HT-29 (cell line): Measurements from ENCODE around the gene ETS2. TPM values are rescaled to one million over a fixed set of nuclear protein-coding genes. Genes with fewer than 3 reads are reported as not detected.
A peak's percentile ranks its signal among the peaks of the same experiment; 100 is the strongest.
"Not testable (repeated sequence)": the region's sequence is repeated elsewhere in the genome, so short reads cannot be mapped to it uniquely, and the experiment has no call there.

Source experiments
- DNase-seq: peaks from one replicate; pipeline ENCODE4 v3.0.0-alpha.2; 2015; ENCODE audit warnings: low spot score
- total RNA-seq: library from RNA; depleted of rRNA; stranded (reverse); fragments of >200 nt; shearing (Covaris generic); gene quantifications from 2 replicates; pipeline ENCODE4 v1.2.3, GENCODE V29; 2014

Gene ETS2
- total RNA-seq, 1 experiment from 2014 or later, result 172 TPM

GRCh38 chr21:38834725-38835124 lies 29.0 kb downstream of the ETS2 start:
- DNase-seq, result no peak

GRCh38 chr21:38837806-38838461 lies 32.2 kb downstream of the ETS2 start:
- no peak for DNase-seq

DNA sequence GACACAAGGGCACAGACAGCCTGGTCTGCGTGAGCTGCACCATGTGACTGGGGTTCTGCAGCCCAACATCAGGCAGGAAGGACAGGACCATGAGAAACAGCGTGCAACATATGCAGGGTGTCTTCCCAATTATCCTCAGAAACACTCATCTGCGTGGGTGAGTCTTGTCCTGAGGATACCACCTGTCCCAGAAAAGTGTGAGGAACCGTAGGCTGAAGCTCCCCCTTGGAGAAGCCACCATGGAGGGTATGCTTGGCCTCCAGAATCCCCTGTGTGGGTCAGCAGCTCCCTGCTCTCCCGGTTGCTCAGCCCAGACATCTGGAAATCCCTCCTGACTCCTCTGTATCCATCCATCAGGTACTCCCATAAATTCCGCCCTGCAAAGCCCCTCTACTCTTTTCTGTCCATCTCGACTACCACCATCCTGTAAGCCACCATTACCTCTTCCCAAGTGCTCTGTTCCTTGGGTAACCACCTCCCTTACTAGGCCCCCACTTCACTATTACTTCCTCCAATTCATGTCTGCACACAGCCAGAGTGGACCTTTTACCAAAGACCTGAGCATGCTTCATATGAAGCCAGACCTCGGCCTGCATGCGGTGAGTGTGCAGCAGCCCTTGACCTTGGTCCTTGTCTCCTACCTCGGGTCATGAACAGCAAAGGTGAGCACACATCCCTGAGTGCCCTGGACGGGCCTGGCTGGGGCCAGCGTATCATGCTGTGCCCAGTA lies 33.0 kb downstream of the ETS2 start:
- no peak for DNase-seq

DNA sequence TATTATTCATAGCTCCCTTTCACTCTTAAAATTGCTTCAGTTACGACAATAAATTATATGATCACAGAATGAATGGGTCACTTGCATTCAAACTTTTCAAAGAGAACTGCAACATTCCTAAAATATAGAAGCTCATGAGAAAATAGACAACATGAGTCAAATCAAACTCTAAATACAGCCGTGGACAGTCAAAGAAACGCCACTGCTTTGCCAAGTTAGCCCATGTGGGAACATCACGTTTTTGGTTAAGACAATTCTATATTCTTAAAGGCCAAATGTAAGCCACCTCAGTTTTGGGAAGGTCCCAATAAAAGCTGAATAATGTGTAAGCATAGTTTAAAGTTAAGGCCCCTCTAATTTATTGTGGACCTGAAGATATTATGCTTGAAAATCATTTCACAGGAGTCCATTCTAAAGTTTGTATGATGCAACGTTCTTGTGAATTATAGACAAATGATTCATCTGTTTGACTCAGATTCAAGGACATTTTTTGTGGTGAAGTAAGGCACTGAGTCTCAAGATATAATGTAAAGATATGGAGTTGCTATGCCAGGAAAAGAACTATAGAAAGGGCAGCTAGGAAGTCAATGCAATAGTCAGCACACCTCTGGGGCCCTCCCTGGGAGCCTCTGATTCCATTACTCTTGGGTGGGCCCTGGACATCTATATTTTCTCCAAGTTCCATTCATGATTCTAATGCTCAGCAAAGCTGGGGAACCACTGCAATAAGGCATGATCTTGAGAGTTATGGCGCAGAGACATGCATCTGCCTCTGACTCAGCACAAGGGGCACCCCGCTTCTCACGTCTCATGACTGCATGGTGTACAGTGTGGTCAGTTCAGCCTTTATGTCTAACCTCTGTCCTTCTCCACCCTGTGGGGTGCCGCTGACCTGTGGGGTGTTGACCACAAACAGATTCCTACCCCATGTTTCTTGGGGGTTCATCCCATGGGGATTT lies 33.9 kb downstream of the ETS2 start:
- DNase-seq, result peak; percentile 53

- DNase-seq, result no peak
These were observed 34.9 kb downstream of the ETS2 start for GRCh38 chr21:38840456-38841300.

DNA sequence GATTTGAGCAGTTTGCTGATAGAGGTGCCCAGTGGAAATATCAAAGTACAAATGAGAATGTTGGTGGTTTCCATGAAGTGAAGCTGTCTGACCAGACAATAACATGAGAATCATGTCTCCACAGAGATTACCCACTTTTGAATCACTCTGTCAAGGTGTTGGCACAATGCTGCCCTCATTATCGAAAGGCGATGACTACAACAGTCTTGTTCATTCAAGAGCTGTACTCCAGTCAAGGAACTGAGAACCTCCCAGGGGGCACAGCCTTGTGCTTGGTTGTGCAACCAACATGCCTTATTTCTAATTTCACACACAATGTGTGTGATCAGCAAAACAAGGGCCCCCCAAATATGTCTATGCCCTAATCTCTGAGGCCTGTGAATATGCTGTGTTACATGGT lies 35.7 kb downstream of the ETS2 start:
- DNase-seq, result no peak

DNA sequence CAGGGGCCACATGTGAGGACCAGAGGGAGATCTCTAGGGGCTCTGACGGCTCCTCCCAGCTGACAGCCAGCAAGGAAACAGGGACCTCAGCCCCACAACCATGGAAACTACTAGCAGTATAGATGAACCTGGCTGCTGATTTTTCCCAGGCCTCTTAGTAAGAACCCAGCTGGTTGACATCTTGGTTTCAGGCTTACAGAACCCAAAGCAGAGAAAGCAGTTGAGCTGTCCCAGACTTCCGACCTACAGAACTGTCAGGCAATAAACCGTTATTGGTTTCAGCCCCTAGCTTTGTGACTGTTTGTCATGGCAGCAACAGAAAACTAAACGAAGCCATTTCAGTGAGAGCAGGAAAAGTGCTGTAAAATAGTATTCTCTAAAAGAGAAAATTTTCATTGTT lies 36.4 kb downstream of the ETS2 start:
- no peak for DNase-seq

DNA sequence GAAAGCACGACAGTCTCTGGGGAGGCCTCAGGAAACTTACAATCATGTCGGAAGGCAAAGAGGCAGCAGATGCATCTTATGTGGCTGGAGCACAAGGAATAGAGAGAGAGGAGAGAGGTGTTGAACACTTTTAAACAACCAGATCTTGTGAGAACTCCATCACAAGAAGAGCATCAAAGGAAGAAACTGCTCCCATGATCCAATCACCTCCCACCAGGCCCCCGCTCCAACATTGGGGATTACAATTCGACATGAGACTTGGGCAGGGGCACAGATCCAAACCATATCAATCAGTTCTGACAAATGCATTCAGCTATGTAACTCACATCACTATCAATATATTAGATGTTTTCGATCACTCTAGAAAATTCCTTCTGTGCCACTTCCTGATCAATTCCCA lies 37.6 kb downstream of the ETS2 start:
- no peak for DNase-seq

DNA sequence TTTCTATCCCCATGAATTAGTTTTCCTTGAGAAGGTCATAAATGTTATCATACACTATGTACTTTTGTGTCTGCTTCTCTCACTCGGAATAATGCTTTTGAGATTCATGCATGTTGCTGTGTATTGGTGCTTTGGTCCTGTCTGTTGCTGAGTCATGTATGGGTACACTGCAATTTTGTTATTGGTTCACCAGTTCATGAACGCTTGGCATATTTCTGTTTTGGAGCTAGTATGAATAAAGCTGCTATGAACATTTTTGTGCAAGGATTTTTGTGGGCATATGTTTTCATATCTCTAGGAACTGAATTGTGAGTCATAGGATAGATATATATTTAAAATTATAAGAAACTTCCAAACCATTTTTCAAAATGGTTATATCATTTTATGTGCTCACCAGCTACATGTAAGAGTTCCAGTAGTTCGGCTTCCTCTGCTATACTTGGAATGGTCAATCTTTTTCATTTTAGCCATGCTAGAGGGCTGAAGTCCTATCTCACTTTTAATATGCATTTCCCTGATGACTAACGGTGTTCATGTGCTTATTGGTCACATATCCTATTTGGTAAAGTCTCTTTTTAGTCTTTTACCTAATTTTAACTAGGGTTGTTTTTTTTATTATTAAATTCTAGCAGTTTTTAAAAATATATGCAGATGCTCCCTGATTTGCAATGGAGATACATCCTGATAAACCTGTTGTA lies 38.2 kb downstream of the ETS2 start:
- DNase-seq, result no peak

DNA sequence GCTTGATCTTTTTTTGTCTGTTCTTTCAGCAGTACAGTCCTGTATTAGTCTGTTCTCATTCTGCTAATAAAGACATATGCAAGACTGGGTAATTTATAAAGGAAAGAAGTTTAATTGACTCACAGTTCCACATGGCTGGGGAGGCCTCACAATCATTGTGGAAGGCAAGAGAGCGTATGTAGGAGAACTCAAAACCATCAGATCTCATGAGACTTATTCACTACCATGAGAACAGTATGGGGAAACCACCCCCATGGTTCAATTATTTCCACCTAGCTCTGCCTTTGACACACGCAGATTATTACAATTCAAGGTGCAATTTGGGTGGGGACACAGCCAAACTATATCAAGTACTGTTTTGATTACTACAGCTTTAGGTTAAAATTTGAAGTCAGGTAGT lies 39.6 kb downstream of the ETS2 start:
- DNase-seq, result not testable (repeated sequence)

DNA sequence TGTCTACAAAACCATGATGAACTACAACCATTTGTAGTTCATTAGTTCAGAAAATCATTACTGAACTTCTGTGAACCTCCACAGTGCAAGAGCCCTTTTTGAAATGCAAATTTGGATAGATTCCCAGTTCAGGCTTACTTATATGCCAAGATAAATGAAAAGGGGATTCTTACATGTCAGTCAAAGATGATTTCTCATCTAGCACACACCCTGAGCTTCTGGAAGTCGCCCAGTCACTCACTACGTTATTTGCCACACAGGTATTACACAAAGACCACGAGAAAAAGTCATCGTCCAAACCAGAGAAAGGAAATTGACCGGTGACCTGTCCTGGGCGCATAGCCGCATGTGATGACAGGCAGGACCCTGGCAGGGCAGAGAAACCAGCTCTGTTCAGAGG lies 41.8 kb downstream of the ETS2 start:
- no peak for DNase-seq

- no peak for DNase-seq
These were observed 42.5 kb downstream of the ETS2 start for GRCh38 chr21:38848187-38848609.

GRCh38 chr21:38849776-38850175 lies 44.0 kb downstream of the ETS2 start:
- no peak for DNase-seq

DNA sequence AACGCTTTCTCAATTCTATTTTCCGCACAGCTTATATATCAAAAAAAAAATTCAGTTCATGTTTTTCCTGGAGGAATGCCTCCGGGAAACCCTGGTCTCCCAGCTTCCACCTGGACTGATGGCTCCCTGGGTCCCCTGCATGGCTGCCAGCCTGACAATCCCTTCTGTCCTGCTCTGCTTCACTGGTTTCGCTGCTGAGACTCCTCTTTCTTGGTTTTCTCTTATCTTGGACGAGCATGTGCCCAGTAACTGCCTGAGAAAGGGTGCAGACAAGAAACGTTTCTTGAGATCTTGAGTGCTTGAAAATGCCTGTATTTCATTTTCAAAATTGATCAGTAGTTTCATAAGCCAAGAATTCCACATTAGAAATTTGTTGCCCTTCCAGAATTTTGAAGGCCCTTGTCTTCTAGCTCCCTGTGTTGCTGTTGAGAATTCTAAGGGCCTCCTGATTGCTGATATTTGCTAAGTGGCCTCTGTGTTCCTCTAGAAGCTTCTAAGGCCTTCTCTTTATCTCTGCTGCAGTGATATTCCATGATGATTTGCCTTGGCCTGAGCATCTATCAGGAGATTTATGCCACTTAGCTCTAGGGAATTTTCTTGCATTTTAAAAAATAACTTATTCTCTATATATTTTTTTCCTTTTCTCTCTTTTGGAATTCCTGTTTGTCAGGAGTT lies 44.7 kb downstream of the ETS2 start:
- no peak for DNase-seq

DNA sequence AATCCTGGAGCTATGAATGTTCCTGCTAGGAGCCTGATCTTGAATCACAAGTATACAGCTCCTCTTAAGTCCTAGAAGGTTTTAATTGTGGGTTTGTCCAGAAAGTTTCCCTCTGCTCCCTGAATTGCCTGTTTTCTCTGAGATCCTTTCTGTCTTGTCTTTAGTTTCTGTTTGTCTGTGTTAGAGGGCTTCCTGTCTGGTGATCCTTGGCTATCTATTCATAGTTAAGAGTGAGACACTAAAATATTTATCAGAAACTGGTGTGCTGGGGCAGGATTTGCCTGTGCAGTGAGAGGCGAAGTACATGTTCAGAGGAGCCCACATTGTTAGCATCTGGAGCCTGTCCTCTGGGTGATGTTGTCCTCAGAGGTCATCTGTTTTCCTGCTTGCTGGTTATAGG lies 45.4 kb downstream of the ETS2 start:
- no peak for DNase-seq

DNA sequence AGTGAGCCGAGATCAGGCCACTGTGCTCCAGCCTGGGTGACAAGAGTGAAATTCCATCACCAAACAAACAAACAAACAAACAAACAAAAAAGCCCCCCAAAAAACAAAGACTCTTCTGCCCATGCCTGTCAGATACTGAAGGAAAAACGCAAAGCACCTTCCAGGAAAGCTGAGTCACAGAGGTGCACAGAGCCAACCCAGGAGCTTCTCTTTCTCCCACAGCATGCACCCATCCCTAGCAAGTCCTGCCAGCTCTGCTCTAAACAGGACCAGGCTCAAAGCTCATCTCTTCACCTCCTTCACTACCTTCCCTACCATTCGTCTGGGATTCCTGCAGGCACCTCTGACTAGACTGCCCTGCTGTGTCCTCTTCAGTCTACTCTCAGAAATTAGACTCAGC lies 46.5 kb downstream of the ETS2 start:
- no peak for DNase-seq

- no peak for DNase-seq
These were observed 47.0 kb downstream of the ETS2 start for GRCh38 chr21:38852708-38853107.

DNA sequence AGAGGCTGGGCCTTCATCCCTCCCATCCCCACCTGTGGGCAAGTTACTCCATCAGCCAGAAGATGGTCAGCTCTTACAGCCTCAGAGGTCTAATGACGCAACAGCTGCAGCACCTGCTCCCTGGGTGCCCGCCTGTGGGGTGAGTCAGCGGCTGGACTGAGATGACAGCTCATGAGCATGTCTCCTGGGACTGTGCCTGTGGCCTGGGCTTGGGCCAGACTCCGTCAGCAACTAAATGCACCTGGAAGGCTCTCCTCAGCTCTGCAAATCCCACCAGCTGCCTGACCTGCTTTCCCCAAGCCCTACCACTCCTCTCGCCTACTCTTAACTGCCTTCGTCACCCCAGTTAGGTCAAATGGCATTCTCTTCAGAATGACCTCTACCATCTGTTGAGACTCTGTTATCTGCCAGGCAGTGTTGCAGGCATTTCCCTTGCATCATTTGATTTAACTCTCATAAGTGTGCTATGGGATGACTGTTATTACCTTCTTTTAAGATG lies 47.7 kb downstream of the ETS2 start:
- peak; percentile 56 for DNase-seq

DNA sequence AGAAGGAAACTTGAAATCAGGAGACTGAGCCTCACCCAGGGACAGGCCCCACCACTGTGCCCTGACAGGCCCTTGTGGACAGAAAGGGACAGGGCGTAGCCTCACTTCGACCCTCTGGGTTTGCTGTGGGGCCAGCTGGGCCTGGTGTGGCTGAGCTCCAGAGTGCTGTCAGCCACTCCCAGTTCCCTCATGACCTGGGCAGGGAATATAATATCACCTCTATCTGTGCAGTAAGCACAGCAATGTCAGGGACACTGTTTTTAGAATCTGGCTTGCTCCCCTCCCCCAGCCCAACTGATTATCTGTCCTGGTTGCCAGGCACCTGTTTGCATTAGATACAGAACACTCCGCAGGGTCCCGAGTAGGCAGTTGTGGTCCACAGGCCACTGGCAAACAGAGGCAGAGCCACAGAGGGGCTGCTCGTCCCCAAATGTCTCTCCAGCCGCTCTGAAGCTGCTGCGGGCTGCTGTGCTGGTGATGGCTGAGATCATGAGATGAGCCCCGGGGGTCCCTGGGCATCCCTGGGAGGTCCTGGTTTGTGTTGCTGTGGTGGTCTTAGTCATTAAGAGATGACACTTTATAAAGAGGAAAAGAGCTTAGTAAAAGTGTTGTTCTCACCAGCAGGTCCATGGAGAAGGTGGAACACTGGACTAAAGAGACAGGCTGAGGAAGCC lies 51.6 kb downstream of the ETS2 start:
- DNase-seq, result no peak
